Subcutaneous adipose tissue (tissue), 4 donors: ENCODE results near the gene HLA-DMB. TPM values are rescaled to one million over a fixed set of nuclear protein-coding genes. Genes with fewer than 3 reads are reported as not detected.

Source experiments
- CTCF ChIP-seq: fragments of 450-650 bp; IDR thresholded peaks from one replicate; pipeline ENCODE4 v1.5.1; 2016; ENCODE audit warnings: low read depth, mild to moderate bottlenecking, control low read depth, antibody characterized with exemption, moderate library complexity
- total RNA-seq, 4 donors: library from RNA; depleted of rRNA; stranded (reverse); fragments of >200 nt; gene quantifications; one replicate each; pipeline ENCODE4 v1.1.0, GENCODE V29; 2016

The HLA-DMB gene
- total RNA-seq, 4 donors from 2014 or later, result 27.7 to 199 (median 36.4) TPM

GRCh38 chr6:32936239-32937152, 4.3 kb downstream of the HLA-DMB start:
- TF ChIP-seq CTCF, result no peak

- TF ChIP-seq CTCF, result no peak
Observed at GRCh38 chr6:32935551-32936238, 5.1 kb downstream of the HLA-DMB start.

GRCh38 chr6:32933661-32934085, 7.2 kb downstream of the HLA-DMB start:
- TF ChIP-seq CTCF, result no peak

GRCh38 chr6:32932132-32932868, 8.5 kb downstream of the HLA-DMB start:
- TF ChIP-seq CTCF, result no peak

- TF ChIP-seq CTCF, result no peak
Observed at GRCh38 chr6:32931211-32931610, 9.6 kb downstream of the HLA-DMB start.

- TF ChIP-seq CTCF, result no peak
Observed at GRCh38 chr6:32922083-32922482, 18.7 kb downstream of the HLA-DMB start.

- no peak for TF ChIP-seq CTCF
Observed at GRCh38 chr6:32920715-32921114, 20.1 kb downstream of the HLA-DMB start.
